AG20443 (cell line): ENCODE measurements around the gene HIPK2.

Source experiments
- DNase-seq: peaks from one replicate; pipeline ENCODE4 v3.0.0; 2012; ENCODE audit warnings: low spot score, mixed read lengths

The HIPK2 gene

DNA sequence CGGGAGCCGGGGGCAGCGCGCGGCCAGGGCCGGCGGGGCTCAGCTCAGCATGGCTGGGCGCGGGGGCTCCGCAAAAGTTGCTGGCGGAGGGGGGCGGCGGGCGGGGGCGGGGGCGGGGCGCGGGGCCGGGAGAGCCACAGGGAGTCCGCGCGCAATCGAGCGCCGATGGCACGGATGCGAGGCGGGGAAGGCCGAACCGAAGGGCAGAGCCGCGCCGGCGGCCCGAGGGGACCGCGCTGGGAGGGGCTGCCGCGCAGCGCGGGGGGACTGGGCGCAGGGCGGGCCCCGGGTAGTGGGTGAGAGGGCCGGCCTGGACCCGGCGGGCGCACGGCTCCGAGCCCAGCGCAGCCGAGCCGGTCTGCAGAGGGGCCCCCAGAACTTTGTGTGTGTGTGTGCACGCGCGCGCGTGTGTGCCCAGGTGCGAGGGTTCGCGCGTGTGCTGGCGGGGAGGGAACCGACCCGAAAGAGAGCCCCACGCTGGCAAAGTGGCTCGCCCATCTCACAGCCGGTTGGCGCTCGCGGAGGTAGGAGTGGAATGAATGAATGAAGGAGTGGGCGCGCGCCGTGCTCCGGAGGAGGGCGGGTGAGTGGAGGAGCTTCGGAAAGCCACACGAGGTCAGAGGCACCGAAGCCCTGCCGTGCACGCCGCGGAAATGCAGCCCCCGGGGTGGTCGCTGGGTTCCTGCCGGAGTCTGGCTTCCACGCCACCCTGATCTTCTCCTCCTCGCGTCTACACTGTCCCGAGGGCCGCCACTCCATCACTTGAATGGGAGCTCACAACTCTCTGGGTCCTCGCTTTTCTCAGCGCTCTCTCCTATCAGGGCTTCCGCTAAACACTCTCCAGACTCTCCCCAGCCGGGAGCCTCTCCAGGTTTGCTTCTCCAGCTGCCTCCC is at the start of gene HIPK2:
Gene HIPK2 (minus strand): TSS at position 51 of the 894 bp plus-strand sequence. CDS start 375 bp downstream, outside the sequence.
- peak; percentile 92 for DNase-seq

- no peak for DNase-seq
Measured at GRCh38 chr7:139827042-139827441, 49.2 kb upstream of the HIPK2 start.

DNA sequence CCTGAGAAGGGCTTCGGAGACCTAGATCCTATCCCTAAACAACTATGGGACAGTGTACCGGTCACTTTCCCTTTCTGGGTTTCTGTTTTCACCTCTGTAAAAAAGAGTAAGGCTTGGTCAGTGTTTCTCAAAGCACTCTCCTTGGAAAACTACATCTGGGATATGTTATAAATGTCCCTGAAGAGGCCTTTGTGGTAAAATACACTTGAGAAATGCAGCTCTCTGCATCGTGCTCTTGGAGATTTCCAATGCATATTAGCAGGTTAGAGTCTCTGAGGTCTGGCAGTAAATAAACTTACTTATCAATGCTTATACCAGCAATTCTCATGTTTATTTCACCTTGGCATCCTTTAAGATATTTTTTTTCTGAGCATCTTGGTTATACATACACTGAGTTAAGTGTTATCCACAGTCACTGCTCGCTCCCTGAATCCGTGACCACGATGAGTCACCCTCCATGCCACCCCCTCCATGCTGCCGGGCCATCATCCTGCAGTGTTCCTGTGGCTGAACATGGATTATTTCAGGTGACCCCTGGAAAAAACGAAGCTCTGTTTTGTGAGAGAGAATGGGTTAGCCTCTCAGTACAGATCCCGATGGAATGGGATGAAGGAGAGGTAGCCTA is 48.0 kb upstream of the HIPK2 start:
- peak; percentile 75 for DNase-seq

DNA sequence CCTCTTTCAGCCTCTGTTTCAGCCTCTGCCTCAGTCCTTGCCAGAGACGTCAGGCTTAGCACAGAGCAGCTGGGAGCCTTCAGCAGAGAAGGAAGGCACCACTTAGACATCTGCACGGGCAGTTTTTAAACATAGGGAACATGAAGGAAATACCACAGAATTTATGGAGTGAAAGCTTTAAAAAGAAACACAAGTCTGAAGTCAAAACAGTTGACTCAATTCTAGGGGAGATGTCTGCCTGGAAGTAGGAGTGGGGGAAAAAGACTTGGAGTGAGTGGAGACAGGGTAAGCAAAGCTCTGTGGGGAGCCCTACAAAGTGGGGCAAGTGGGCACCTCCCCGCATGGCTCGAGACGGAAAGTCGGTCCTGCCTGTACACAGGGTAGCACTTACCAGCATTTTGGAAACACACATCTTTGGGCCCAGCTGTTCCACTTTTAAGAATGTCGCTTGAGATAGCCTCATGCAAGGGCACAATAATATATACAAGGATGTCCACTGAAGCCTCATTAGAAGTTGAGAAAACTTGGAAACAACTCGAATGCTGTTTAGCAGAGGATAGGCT is 46.2 kb upstream of the HIPK2 start:
- peak; percentile 35 for DNase-seq

- no peak for DNase-seq
Measured at GRCh38 chr7:139822855-139823254, 45.1 kb upstream of the HIPK2 start.

- DNase-seq = no peak
Measured at GRCh38 chr7:139821349-139822105, 43.7 kb upstream of the HIPK2 start.

DNA sequence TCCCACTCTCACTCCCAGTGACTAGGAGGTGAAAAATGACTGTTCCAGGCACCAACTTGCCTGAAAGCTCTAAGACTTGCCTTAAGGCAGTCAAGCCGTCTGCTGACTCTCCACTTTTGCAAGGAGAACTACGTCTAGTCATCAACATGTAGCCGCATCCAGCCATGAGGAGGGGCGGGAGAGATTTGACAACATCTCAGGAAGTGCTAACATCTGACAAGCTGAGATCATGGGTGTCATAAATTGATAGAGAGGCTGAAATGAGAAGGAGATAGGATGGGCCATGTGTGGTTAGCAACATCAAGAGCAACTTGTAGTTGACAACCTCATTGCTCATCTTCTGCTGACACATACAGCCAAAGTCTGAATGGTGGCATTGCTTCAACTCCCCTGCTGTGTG is 42.3 kb upstream of the HIPK2 start:
- DNase-seq = no peak

- no peak for DNase-seq
Measured at GRCh38 chr7:139817249-139817648, 39.5 kb upstream of the HIPK2 start.

GRCh38 chr7:139813689-139814088 is 35.9 kb upstream of the HIPK2 start:
- no peak for DNase-seq

GRCh38 chr7:139813151-139813550 is 35.4 kb upstream of the HIPK2 start:
- DNase-seq = no peak

- no peak for DNase-seq
Measured at GRCh38 chr7:139811066-139811465, 33.3 kb upstream of the HIPK2 start.

GRCh38 chr7:139808846-139809442 is 31.1 kb upstream of the HIPK2 start:
- DNase-seq = no peak

DNA sequence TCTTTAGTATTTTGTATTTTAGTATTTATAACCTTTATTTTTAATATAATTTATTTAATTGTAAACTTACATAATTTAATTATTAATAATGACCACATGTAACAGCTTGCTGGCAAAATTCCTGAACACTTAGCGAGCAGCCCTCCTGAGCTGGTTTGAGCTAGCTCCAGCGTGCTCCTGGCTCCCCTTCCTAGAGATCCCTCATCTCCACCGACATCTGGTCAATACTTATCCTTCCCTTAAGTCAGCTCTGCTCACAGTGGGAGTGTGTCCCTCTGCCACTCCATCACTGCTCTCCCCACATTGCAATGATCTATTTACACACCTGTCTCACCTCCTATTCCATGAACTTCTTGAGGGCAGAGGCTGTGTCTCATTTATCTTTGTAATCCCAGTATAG is 30.6 kb upstream of the HIPK2 start:
- DNase-seq = no peak

- DNase-seq = no peak
Measured at GRCh38 chr7:139807009-139807408, 29.2 kb upstream of the HIPK2 start.

GRCh38 chr7:139804571-139804970 is 26.8 kb upstream of the HIPK2 start:
- DNase-seq = no peak

- DNase-seq = peak; percentile 40
Measured at GRCh38 chr7:139799586-139799985, 21.8 kb upstream of the HIPK2 start.

- DNase-seq = no peak
Measured at GRCh38 chr7:139798892-139799291, 21.1 kb upstream of the HIPK2 start.

- no peak for DNase-seq
Measured at GRCh38 chr7:139798221-139798620, 20.4 kb upstream of the HIPK2 start.

DNA sequence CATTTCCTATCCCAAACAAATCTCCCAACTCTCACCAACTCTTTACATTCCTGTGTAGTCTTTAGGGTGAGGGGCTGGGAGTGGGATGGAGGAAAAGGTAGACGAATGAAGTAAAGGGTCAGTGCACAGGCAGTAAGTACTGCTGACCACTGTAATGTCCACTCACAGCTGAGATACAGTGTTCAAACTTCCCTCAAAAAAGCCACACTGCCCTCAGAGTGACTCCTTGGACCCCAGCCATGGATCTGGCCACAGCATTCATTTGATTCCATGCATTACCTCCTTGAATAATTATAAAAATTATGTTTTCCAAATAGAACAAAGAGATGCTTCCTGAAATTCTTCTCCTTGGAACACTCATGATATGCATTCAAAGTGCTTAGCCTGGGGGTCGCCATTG is 19.8 kb upstream of the HIPK2 start:
- no peak for DNase-seq

- DNase-seq = no peak
Measured at GRCh38 chr7:139791316-139791715, 13.5 kb upstream of the HIPK2 start.

DNA sequence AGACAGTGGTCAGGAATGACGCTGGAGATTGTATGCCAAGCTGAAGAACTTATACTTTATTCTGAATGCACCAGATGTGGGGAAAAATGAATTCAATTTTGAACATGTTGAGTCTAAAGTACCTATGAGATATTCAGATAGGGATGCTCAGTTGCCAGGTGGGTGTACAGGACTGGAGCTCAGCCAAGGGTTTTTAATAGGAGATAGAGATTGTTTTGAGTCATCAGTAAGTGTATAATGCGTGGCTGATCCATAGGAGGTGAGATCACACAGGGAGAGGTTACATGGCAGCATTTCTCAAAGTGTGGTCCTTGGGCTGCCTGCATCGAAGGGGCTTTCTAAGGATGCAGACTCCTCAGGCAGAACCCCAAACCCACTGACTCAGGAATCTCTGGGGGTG is 6.8 kb upstream of the HIPK2 start:
- DNase-seq = no peak
